HG02870 (cell line): Measurements from ENCODE around the gene CHPF.

Experiments used
- ATAC-seq: cut with Tn5 transposase; IDR thresholded peaks from one replicate; pipeline ENCODE4 v1.9.1; 2021; ENCODE audit warnings: mild to moderate bottlenecking, moderate library complexity; ENCODE audit not compliant: unreplicated experiment

Gene CHPF

DNA sequence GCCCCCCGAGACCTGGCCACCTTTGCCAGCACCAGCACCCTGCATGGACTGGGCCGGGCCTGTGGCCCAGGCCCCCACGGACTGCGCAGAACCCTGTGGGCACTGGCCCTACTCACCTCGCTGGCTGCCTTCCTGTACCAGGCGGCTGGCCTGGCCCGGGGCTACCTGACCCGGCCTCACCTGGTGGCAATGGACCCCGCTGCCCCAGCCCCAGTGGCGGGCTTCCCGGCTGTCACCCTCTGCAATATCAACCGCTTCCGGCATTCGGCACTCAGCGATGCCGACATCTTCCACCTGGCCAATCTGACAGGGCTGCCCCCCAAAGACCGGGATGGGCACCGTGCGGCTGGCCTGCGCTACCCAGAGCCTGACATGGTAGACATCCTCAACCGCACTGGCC, 28.8 kb downstream of the CHPF start:
- no peak for ATAC-seq

- no peak for ATAC-seq
These were observed 29.3 kb downstream of the CHPF start, which contains the start of gene ASIC4 for GRCh38 chr2:219514196-219514761. Gene ASIC4 (plus strand): TSS chr2:219514482. CDS start chr2:219514725, 243 bp downstream.

- no peak for ATAC-seq
These were observed 29.8 kb downstream of the CHPF start for GRCh38 chr2:219513787-219514186.

DNA sequence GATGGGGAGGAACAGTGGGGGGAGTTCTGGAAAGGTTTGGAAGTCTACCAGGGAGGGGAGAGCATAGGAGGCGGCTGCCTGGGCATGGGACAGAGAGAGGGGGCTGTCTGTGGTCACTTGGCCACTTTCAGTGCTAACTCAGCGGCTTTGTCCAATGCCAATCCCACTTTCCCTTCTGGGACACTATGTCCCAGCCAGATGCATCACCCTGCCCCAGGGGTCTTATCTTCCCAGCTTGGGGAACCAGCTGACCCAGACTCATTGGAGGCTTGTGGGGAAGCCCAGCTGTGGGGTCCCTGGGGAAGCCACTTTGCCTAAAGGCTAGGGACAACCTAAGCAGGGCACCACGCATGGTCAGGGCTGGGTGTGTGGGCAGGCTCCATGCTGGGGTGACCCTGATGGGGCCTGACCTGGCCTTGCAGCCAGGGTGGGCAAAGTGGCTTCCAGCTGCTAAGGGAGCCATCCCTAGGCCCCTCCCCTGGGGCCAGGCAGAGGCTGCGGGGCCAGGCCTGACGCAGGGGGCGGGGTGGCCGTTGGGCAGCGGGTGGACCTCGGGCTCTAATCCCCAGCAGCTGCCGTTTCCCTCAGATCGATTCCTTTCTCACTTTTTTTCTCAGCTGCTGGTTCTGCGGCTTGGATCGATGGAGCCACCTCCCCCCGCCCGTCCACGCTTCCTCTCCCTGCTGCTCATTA, 30.9 kb downstream of the CHPF start:
- no peak for ATAC-seq

DNA sequence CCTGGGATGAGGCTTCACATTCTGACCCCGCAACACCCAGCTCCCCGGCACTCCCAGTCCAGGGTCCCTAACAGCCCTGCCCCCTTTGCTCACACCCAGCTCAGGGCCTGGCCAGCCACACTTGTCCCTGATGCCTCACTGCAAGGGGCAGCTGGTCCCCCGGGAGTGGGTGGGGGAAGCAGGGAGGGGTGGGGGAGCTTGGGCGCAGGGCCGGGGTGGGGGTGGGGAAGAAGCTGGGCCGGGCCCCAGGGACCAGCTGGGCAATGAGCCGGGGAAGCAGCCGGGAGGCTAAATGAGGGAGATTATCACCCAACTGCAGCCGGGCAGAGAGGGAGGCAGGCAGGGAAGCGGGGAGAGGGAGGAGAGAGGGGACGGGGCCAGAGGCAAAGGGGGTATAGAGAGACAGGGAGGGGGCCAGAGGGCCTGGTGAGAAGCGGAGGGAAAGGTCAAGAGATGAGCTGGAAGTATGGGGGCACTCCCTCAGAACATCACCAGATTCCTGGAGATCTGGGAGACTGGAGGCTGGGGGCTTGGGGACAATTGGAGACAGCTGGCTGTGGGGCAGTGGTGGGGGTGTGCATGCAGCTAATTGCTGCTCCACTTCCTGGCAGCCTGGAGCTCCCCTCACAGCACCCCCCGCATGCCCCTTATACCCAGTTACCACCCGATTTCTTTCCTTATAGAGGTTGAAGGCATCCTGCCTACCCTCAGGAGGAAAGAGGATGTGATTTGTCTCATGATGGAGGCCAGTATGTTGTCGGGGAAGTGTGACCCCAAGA, 31.9 kb downstream of the CHPF start:
- ATAC-seq: no peak

DNA sequence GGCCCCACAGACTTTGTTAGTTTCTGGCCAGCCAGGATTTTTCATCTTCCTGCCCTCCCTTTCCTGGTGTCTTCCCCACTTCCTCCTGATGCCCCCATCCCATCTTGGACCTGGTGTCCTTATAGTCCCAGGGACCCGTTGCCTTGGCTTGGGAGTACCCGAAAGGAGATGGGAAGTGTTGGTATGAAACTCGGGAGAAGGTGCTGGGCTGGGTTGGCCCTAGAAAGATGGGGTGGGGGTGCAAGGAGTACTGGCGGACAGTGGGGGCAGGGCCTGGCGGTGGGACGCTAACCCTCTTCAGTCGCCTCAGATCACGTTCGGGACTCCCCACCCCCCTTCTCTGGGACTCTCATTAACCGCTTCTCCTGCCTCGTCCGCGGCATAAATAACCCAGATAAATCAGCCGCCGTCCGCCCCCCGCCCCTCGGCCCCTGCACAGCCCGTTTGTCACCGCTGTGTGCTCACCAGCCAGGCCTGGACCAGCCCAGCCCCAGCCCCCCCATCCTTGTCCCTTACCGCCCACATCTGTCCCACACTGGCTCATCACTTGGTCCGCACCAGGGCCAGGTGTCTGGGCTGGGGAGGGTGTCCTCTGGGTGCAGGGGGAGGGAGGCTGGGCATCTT, 33.0 kb downstream of the CHPF start:
- ATAC-seq: no peak

DNA sequence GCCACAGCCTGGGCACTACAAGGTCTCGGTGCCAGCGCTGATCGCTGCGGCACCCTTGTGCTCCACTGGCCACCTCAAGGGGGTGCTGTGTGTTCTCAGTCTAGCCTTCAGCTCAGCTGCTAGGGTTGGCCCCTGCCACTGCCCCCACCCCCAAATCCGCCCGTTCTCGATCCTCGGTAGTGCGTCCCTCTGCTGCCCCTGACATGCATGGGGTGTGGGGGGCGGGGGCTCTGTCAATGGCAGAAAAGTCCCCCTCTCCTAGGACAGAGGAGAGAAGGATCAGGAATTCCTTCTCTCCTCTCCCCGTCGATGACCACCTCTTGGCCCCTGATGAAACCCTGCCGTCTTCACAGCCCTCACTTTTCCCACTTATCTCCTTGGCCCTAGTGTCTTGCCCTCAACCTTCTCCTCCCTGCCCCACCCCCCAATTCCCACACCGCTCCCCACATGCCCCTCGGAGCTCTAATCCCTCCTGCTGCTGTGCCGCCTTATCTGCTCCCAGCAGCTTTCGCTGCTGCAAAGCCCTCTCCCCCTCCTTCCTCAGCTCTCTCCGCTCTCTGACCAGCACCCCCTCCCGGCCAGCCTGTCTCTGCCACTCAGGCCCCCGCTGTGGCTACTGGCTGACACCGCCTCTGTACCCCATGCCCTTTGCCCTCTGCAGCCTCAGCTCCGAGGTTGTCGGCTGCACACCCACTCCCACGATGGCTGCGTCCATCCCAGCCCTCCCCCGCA, 33.7 kb downstream of the CHPF start:
- ATAC-seq: peak; percentile 74

- ATAC-seq: peak; percentile 14
These were observed 34.4 kb downstream of the CHPF start for GRCh38 chr2:219508971-219509779.

DNA sequence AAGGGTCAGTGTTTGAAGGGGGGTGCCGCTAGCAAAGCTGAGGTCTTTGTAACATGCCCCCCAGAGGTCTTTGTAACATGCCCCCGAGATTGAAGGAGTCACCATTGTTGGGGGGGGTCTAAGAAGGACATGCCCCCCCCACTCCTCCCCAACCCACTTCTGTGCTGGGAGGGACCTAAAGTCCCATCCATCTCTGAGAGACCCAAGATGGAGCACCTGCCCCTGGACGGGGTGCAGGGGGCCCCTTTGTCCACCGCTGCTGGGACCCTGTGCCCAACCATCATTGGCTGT, 35.2 kb downstream of the CHPF start:
- no peak for ATAC-seq

DNA sequence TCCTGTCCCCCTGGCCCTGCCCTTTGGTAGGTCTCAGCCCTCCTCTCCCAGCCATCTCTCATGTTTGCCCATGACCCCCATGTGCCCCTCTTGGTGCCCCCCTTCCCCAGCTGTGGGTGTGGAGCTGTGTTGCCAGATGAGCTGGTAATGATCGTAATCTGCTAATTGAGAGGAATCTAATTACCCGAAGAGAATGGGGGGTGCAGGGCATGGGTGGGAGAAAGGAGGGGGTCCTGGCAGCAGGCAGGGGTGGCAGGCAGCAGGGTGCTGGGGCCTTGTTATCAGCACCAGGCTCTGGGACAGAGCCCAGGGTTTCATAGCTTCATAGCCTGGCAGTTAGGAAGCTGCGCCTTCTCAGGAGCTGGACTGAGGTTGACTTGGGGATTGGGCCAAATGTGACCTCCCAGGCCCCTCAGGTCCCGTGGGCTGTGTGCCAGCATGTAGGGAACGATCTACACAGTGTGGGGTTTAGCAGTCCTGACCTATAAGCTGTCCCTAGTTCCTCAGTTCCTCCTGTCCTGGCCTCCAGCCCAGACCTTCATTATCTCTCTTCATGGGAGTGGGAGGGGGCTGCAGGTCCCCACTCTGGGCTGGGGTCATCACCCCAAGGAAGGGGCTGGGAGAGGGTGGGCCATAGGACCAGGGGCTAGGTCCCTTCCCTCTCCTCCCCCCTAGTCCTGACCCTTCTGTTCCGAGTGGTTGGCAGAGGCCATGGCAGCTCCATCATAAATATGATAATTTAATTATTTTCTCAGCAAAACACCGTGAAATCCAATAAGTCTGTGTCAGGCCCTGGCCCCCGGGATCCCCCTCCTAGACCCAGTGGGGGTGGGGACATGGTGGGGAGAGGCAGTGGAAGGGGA, 35.8 kb downstream of the CHPF start:
- ATAC-seq: no peak

DNA sequence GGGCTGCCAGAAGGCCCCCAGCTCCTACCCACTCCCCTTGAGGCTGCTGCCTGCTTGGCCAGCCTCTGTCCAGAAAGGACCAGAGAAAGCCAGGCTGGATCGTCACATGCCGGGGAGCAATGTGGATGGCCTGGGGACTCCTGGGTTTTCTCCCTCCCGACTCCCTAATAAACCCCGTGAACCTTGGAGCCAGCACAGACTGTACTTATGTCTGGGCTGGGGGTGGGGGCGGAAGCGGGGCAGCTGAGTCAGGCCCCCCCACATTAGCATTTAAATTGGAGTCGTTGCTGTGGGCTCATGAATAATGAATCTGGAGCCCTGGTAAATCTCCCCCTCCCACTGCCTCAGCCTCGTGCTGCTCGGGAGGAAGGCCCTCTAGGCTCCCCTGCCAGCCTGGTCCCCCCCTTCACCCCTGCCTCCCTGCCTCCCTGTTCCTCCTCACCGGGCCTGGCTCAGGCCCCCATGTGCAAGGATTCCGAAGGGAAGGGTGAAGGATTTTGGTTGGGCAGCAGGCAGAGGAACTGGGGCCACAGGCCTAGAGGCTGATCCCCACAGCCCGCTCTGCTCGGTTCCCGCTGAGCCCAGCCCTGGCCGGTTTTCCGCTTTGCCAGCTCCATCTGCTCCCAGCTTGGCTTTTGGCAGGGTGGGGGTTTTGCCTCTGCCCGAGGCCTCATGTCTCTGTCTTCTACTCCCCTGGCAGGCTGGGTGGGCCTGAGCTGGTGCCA, 36.6 kb downstream of the CHPF start:
- ATAC-seq: no peak

- ATAC-seq: no peak
These were observed 37.3 kb downstream of the CHPF start for GRCh38 chr2:219506153-219506801.

DNA sequence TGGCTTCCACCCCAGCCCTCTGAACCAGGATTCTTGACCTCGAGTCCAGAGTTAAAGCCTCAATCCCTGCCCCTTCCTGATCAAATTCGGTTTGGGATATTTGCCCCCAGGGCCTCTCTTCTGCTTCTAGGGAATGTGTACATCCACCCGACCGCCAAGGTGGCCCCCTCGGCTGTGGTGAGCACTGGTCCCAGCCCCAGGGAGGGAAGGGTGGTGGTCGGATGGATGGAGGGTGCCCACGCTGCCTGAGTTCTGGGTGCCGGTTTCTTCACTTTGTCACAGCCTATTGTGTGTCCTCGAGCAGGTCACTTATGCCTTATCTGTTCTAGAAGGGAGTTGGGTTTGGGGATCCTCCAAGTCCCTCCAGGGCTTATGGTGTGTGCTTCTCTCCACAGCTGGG, 38.0 kb downstream of the CHPF start:
- no peak for ATAC-seq

DNA sequence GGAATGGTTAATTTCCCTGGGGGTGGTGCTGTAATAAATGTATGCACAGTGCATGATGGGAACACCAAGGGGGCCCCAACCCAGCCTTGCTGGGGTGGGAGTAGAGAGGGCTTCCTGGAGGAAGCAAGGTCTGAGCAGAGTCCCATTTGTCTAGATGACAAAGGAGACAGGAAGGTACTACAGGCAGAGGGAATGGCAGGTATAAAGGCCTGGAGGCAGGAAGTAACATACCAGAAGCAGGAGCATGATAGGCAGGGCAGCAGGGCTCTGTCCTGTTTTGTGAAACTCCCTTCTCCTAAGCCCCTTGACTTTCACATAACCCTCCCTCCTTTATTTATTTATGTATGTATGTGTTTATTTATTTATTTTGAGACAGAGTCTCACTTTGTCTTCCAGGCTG, 41.0 kb downstream of the CHPF start:
- no peak for ATAC-seq

DNA sequence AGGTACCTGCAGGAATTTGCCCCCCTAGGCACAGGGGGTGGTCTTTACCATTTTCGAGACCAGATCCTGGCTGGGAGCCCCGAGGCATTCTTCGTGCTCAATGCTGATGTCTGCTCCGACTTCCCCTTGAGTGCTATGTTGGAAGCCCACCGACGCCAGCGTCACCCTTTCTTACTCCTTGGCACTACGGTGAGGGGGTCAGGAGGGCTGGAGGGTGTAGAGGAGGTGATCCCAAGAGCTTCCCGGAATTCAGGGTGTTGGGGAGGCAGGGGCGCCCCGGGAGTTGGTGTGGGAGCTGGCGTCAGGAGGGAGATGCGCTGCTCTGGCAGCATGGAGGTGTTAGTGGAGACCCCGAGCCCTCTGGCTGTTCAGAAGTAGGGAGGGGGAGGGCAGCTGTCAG, 41.8 kb downstream of the CHPF start:
- no peak for ATAC-seq

DNA sequence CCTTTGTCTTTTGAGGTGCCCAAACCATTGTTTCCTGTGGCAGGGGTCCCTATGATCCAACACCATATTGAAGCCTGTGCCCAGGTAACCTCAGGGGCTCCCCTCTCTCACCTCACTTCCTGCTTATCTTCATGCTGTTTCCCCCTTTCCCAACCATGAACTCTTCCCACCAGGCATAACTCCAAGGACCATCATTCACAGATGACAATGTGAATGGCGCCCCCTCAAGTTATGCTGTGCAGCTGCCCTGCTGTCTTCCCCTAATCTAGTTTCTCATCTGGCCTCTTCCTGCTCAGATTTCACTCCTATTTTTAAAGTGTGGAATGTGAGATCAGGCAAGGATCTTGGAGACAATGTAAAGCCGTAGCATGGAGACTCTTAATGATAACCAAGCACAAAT, 43.5 kb downstream of the CHPF start:
- ATAC-seq: no peak

DNA sequence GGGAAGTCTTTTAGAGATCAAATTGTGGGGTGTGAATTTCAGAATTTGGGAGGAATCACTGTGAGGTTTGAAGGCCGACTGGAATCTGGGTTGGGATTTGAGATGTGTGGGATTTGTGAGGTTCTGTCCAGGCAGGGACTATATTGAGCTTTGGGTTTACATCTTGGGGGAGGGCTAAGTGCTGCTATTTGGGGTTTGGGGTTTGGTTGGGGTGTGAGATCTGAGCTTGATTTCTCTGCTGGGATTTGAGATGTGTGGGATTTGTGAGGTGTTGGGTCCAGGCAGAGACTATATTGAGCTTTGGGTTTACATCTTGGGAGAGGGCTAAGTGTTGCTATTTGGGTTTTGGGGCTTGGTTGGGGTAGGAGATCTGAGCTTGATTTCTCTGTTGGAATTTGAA, 44.1 kb downstream of the CHPF start:
- ATAC-seq: no peak

- ATAC-seq: peak; percentile 0
These were observed 44.6 kb downstream of the CHPF start for GRCh38 chr2:219499058-219499307.
